Non-pigmented ciliary epithelial cell (primary cell): ENCODE results near the gene AFAP1.
A peak's percentile ranks its signal among the peaks of the same experiment; 100 is the strongest.

ENCODE experiments used
- DNase-seq: peaks from one replicate; pipeline ENCODE4 v3.0.0-alpha.2; 2010; ENCODE audit warnings: low read depth

The AFAP1 gene

DNA sequence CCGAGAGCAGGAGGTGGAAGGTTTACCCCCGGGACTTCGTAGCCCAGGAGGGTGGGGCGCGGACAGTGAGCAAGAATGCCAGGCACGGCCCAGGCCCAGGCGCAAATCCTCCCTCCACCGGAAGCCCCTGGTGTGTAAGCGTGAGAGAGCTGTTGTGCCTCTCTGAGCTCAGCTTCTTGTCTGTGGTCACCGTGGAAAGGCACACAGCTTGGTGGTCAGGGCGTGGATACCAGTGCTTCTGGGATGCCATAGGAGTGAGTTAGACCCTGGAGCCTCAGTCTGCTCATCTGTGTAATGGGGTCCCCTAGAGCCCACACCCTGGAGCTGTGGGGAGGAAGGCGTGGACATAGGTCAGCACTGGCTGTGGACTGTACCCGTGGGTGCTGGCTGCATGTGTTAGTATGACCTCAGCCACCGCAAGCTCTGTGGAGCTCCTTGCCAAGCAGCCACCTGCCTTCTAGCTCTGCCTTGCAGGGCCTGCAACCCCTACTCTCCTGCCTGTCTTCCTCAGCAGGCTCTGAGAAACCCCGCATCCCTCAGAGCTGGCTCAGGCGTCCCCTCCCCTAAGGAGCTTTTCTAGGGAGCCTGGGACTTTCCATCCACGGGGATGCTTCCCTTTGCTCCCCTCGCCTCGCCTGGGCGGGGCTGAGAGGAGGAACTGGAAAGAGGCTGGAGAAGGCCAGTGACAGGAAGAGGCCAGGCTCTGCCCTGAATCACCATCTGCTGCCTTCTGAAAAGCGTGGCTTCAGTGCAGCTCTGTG, 28.0 kb upstream of the AFAP1 start:
- no peak for DNase-seq

DNA sequence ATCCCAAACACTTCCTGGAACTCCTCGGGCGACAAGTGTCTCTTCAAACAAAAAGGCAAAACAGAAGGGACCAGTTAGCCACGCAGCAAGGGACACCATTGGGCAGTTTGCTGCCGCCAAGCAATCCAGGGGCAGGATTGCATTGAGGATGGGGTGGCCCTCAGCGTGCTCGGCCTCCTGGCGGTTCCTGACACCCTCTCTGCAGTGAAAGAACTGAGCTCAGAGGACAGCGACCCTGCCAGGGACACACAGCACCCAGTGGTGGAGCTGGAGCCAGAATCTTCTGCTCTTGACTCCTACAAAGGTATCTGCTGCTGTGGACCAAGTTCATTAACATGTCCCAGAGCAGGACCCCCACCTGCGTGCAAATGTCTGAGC, 27.4 kb upstream of the AFAP1 start:
- DNase-seq = no peak

DNA sequence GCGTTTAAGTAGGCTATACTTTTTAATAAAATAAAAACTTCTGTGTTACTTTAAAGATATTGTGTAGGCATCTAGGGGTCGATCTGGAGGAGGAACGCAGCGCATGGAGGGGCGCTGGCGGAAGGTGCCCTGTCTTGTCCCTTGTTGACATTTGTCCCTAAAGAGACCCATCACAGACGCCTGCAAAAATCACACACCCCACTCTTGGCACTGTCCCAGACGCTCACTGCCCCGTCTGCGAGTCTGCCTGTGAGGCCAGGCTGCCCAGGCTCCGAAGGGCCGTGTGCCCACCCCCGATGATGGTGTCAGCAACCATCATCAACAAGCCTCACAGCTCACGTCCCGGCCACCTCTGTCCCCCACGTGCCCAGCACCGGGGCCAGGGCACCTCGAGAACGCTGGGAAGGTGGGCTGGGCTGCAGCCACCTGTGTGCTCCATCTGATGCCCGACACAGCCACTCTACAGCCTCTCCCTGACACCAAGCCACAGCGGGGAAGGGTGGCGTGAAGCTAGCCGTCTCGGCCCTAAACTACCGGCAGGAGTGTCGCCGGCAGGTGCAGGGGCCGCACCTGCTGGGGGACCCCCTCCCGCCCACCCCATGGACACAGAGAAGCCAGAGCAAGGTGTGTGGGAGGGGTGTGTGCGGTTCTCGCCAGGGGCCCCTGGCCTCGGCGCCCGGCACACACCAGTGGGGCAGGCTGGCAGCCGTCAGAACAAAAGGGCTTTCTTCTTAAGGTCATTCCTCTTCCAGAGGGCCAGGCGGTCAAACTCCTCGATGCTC, 26.8 kb upstream of the AFAP1 start:
- DNase-seq = no peak

DNA sequence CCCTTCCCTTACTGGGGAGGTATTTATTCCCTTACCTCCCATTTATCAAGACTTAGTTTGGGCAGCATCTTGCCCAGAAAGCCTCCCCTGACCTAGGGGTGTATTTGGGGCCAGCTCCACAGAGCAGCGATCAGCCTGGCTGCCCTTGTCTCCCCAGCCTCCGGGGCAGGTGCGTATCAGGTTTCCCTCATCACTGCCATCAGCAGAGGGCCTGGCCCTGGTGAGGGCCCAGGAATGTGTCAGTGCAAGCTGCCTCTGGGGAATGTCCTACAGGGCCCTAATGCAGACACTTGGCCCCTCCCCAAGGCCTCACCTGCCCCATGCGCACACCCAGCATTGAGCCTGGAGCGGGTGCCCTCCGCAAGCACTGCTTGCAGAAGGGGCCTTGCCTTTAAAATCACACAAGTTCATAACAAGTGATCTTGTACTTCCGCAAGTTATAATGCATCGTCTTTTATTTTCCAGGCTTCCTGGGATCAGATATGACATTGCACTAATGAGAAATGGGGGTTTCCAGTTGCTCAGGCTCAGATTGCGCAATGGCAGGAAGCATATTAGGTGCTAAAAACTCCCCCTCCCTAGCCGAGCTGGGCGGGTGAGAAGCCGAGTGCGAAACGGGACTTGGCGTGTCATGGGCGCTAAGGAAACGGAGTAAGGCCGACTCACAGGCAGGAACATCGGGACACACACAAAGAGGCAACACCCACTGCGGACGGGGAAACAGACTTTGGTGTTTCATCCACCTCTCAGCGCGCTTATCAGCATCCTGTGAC, 25.4 kb upstream of the AFAP1 start:
- no peak for DNase-seq

DNA sequence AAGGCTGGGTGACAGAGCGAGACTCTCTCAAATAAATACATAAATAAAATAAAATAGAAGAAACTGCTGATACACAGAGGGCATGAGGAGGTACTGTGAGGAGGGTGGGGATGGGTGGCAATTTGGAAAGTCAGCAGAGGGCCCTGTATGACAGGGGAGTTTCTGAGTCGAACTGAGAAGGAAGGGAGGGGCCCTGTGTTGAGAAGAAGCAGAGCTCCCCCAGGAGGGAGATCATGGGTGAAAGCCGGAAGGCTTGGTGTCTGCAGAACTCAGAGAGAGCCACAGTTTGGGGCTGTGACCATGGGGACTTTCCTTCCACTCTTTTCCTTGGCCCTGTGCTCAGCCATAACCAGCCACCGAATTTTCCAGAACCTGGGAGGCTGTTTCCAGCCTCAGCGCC, 24.8 kb upstream of the AFAP1 start:
- DNase-seq = no peak

DNA sequence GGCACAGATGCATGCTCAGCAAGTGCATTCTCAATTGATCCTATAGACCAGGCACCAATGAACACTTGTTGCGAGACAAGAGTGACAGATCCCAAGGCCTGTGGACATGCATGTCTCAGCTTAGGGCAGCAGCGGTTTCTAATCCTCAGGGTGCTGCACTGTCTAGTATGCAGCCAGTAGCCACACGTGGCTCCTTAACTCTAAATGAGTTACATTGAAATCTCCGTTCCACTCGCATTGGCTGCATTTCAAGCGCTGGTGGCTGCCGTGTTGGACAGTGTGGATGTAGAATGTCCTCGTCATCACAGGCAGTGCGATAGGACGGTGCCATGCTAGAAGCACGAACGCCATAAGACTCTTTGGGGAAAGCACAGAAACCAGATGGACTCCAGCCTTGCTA, 24.0 kb upstream of the AFAP1 start:
- DNase-seq = no peak

DNA sequence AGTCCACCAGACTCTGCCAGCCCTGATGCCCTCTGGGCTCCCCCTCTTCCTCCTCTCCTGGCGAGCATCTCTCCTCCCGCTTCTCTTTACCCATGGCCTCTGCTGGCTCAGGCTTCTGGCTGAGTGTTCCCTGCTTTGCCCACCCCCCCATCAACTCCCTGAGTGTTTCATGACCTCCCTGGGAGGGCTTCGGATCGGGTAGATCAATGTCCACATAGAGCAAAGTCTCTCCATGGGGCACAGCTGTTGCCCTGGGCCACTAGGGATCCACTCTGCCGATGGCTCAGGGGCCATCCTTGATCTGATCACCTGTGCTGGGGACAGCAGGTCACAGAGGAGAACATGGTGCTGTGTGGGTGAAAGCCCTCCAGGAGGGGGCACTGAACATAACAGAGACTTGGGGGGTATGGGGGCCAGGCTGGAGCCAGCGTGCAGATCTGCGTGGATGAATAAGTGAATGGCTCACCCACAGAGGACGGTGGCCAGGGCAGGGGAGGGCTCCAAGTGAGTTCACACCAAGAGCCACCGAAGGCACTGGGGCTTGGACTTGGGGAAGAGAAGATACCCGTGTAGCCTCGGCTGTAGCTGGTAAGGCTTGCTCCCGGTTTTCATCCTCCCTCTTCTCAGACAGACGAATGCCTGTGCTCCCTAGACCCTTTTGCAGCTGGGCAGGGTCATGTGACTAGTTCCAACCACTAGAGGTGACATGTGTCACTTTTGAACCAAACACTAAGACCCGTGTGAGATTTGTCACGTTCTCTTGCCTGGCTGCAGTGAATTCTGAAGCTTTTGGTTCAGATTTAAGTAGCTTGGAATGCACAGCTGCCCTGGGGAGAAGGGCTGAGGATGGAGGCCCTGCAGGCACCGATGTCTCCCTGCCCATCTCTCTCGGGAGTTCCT, 23.2 kb upstream of the AFAP1 start:
- no peak for DNase-seq

DNA sequence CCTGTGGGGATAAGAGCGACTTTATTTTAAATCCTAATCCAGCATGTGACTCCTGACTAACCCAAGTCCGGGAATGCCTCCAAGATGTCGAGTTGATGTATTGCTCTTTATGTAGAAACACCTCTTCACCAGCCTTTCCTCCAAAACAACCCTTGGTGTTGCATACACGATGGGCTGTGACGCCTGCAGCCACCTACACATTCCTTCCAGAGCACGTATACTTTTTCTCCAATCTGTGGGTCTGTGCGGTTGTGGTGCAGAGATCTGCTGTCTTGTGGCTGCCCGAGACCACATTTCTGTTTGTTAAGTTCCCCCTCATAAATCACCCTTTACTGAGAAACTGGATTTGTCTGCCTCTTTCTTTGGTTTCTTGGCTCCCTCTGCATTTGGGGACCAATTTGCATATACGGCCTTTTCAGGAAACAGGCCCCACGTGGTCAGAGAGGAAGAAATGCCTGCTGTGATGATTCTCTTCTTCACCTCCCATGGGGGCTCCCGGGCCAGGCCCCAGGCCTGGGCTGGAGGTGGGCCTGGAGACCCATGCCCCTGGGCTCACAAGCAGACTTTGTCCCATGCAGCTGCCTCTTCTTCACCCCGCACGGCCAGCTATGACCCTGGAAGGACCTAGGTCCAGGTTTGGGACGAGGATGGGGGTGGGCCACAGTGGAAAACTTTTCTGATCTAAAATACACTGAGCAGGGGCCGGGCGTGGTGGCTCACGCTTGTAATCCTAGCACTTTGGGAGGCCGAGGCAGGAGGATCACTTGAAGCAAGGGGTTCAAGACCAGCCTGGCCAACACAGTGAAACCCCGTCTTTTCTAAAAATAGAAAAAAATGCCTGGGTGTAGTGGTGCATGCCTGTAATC, 21.4 kb upstream of the AFAP1 start:
- peak; percentile 79 for DNase-seq

DNA sequence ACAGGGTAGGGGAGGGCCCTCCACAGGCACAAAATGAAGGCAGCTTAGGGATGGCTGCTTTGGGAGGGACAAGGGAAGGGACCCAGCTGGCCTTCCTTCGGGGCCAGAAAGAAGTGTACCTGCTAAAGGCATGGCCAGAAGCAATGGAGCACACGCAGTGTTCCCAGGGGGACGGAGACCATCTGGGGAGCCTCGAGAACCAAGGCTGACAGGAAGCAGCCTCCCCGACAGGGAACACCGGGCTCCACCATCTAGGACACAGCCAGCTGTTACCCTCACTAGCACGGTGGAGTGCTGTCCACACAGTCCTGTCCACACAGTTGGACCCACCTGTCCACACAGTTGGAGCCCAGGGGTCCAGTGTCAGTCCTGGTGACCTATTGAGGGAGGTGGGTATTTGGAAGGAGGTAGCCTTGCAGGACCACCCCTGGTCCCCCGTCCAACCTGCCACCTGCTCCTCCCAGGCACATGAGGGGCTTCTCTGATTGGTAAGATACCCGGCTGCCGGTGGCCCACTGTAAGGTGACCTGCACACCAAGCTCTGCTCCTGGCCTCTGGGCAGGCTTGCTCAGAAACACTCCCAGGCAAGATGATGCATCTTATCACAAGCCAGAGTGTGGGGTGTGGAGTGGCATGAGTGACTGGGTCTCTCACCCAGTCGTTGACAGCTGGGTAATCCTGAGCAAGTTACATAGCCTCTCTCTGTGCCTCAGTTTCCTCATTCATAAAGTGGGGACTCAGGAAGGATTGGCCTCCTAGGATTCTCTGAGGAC, 20.5 kb upstream of the AFAP1 start:
- DNase-seq = no peak

DNA sequence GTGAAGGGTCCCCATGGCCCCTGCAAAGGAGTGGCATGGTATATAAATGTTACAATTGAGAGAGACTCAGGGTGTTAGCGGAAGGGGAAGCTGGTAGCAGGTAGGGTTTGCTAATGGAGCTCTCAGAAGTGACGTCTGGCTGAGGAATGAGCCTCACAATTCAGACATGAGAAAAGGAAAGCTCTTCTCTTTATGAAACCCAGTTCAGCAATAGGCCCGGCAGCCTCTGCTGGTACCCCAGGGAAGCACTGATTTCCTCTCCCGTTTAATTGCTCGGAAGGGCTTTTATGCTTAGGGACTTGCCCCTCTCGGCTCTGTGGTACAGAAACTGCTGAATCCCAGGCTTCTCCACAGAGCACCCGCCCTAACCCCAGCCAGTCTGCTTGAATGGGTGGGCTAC, 19.4 kb upstream of the AFAP1 start:
- no peak for DNase-seq

DNA sequence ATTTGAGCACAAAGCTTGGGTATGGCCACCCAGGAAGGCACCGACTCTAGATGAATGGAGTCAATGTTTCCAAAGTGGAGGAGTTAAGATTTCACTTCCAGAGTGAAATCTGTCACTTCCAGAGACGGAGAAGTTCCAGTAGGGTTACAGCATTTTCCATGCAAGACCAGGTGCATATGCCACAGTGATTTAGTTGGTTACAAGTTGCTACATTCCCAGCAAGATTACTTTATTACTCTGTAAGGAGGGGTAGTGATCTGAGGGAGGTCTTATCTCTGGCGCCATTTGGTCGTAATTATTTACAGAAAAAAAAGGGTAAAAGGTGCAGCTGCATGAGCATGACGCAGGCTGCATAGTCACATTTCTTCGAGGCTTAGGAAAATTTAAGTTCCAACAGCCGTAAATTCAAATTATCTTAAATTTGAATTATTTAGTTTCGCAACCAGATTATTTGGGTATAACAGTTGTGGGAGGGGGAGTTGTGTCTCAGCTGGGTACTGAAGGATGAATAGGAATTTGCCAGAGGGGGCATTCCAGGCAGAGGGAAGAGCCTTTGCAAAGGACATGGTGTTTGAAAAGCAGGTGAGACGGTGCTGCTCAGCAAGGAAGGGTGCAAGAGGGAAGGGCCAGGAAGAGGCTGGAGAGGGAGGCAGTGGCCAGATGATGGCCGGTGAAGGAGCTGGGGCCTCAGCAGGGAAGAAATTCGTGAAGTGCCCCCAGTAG, 17.4 kb upstream of the AFAP1 start:
- DNase-seq = no peak

DNA sequence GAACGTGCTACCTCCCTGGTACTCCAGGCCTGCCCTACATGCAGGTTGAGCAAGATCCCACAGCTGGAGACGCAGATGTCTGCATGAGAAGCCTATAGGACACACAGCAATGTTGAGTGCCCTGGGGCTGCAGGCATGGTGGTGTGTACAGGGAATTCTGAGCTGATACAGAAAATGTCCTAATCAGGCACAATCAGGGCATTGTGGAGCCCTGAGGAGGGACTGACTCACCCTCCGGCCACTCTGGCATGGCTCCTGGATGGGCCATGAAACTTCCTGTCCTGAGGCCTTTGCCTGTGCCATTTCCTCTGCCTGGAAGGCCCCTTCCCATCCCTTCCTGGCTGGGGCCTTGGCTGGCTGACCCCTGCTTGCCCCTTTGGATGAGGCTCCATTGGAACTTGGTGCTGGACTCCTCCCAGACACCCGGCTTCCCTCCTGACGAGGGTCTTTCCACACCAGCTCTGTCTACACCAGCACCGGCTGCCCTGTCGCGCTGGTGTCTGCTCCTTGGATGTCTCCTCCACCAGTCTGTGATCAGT, 16.7 kb upstream of the AFAP1 start:
- no peak for DNase-seq

DNA sequence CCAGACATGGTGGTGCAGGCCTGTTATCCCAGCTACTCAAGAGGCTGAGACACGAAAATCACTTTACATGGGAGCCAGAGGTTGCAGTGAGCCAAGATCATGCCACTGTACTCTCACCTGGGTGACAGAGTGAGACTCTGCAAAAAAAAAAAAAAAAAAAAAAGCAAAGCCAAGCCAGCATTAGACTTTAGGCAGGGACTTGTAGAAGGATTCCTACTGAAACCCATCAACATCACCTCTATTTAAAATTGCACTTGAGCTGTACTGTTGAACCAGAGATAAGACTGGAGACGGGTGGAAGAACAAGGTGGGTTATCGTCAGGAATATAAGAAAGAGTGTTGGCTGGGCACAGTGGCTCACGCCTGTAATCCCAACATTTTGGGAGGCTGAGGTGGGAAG, 15.7 kb upstream of the AFAP1 start:
- no peak for DNase-seq

DNA sequence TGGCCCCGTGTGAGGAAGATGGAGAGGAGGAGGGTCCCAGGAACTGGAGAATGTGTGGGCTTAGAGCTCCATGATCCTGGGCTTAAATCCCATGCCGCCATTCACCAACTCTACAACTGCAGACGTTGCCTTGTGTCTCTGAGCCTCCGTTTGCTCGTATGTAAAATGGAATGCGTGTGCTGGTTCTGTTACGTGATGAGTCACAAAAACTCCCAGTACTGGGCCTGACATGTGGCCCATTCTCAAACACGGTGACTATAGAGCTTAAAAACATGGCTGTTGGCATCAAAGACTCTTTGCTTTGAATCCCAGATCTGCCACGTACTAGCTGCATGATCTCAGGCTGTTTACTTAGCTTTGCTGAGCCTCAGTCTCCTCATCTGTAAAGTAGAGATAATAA, 13.0 kb upstream of the AFAP1 start:
- no peak for DNase-seq

DNA sequence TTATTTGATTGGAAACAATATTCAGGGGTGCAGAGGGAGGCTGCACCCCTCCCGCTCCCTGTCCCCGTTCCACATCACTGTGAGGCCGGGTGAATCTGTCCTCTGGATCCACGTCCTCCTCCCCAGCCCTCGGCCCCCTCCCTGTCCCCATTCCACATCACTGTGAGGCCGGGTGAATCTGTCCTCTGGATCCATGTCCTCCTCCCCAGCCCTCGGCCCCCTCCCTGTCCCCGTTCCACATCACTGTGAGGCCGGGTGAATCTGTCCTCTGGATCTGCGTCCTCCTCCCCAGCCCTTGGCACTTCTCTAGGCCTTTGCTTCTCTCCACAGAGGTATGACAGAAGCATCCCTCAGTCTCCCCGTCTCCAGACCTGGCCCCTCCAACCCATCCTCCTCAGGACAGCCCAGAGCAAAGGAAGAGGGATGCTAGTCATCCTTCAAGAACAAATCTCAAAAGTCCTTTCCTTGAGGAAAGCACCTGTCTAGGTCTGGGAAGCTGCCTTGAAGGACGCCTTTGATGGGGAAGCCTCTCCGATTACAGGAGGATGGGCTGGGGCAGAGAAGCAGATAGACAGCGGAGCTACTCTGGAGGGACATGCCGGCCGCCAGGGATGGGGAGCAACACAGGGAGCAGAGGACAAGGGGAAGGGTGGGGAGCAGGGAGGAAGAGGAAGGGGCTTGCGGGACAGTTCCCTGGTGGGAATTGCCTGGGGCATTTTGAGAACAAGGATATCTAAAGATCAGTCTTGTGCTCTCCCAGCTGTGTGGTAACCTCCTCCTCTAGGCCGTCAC, 10.8 kb upstream of the AFAP1 start:
- DNase-seq = no peak

DNA sequence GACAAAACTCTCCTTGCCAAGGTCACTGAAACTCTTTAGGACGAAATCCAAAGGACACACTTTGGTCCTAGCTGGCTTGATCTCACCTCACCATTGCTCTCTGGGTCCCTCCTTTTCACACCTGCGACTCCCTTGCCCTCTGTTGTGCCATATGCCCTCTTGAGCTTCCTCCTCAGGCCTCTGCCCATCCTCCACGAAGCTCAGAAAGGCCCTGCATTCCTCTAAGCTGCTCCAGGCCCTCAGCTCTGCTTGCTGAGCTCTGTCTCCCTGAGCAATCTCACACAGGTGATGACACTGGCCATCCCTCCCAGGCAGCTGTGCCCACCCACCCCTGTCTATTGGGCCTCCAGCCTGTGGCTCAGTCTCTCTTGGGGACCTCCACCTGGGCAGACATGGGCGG, 10.1 kb upstream of the AFAP1 start:
- no peak for DNase-seq

DNA sequence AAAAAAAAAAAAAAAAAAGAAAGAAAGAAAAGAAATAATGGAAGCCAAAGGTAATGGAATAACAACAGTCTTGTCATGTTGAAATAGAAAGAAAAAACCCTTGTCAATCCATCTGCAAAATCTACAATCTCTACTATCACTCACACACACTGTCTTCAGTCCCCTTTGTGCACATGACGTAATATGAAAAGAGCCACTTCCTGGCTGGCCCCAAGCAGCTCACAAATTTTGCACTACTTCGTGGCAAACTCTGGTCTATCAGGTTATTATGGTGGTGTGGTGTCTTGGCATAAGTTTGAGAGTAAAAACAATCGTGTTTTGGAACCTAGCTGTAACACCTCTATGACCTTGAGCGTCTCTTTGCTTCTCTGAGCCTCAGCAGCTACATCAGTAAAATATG, 8.3 kb upstream of the AFAP1 start:
- no peak for DNase-seq

DNA sequence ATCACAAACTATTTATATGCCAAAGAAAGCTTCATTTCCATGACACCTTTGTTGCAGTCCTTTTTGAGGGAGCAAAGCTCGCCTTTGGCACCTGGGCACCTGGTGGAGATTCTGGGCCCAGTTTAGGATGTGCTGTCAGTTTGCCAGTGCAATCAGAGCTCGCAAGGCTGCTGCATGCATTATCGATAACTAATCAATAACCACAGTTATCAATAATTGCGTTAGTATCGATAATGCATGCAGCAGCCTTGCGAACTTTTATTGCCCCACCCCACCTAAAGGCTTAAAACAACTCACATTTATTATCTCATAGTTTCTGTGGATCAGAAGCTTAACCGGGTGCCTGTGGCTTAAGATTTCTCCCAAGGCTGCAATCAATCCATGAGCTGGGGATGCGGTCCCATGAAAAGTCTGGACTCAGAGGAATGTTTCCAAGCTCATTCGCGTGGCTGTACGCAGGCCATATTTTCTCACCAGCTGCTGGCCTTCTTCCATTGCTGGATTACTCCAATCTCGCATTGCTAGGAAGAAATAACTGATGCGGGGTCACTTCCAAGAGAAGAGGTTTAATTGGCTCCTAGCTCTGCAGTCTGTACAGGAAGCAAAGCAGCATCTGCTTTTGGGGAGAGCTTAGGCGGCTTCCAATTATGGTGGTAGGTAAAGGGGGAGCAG, 6.2 kb upstream of the AFAP1 start:
- DNase-seq = no peak
